HG03060 (cell line): Measurements from ENCODE around the gene GPR149.
A peak's percentile ranks its signal among the peaks of the same experiment; 100 is the strongest.
"Not testable (repeated sequence)": the region's sequence is repeated elsewhere in the genome, so short reads cannot be mapped to it uniquely, and the experiment has no call there.

Source experiments
- ATAC-seq: cut with Tn5 transposase; IDR thresholded peaks from one replicate; pipeline ENCODE4 v1.9.1; 2021; ENCODE audit warnings: low read depth, moderate number of reproducible peaks; ENCODE audit not compliant: unreplicated experiment

GPR149 gene

GRCh38 chr3:154430014-154430413, at the start of gene GPR149:
Gene GPR149 (minus strand): TSS chr3:154430190. CDS start chr3:154429615, 575 bp downstream.
- ATAC-seq = no peak

DNA sequence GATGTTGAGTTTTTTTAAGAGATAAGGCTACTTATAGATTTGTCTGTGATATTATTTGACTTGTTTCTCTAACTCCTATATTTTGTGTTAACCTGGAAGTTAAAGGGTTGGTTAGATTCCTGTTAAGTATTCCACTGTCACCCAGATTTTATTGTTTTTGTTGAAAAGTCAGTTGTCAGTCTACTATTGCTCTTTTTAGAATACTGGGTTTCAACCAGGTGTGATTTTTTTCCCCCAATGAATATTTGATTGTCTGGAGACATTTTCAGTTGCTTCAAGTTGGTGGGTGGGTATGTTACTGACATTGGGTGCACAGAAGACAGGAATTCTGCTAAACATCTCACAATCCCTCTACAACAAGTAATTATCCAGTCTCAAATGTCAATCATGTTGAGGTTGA, 43.8 kb upstream of the GPR149 start:
- no peak for ATAC-seq

DNA sequence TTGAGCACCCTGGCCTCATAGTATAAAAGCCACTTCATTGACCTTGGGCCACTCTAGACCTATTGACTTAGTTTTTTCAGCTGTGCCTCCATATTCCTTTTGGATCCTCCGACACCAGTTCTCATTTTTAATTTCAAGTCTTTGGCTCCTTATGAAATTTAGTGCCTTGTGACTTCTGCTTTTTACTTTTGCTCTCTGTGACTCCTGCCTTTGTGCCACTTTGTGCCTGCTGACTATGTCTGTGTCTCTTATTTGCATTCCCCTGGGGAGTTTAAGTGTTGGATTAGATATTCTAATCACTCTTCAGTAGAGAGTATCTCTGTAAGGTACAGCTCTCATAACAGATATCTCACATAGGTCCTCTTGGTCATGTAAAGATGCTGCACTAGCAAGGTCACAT, 39.6 kb upstream of the GPR149 start:
- no peak for ATAC-seq

- no peak for ATAC-seq
Observed at GRCh38 chr3:154464440-154465190, 34.6 kb upstream of the GPR149 start.

DNA sequence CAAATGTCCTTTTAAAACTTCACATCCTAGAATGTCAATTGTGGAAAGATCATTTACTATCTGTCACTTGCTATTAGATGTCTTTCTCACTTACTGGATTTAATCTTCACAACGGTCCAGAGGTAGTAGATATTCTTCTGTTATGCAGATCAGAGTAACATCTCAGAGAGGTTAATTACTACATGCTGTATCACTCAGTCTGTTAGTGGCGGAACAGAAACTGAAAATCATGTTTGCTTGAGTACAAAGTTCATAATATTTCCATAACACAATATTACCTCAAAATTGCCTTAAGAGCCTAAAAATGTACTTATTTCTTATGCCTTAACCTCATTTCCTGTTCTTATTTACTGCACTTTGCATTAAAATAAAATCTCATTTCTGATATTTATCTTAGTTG, 28.6 kb upstream of the GPR149 start:
- ATAC-seq = no peak

- ATAC-seq = not testable (repeated sequence)
Observed at GRCh38 chr3:154439081-154439480, 9.1 kb upstream of the GPR149 start.

DNA sequence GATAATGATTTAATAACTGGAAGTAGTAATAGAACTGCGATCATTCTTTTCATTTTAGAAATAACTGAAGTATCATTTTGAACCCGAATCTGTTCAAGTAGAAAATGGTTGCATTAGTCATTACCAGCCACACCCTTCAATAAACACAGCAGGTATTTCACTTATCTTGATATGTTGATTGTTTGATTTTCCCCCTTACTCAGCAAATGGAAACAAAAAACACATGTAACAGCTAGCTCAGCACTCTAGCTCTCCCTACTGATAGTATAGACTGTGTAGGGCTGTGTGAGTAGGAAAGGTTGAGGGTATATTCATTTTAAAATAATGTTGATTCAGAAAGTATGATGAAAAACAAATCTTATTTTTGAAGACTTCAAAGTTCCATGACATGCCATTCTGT, 1.1 kb upstream of the GPR149 start:
- ATAC-seq = no peak

DNA sequence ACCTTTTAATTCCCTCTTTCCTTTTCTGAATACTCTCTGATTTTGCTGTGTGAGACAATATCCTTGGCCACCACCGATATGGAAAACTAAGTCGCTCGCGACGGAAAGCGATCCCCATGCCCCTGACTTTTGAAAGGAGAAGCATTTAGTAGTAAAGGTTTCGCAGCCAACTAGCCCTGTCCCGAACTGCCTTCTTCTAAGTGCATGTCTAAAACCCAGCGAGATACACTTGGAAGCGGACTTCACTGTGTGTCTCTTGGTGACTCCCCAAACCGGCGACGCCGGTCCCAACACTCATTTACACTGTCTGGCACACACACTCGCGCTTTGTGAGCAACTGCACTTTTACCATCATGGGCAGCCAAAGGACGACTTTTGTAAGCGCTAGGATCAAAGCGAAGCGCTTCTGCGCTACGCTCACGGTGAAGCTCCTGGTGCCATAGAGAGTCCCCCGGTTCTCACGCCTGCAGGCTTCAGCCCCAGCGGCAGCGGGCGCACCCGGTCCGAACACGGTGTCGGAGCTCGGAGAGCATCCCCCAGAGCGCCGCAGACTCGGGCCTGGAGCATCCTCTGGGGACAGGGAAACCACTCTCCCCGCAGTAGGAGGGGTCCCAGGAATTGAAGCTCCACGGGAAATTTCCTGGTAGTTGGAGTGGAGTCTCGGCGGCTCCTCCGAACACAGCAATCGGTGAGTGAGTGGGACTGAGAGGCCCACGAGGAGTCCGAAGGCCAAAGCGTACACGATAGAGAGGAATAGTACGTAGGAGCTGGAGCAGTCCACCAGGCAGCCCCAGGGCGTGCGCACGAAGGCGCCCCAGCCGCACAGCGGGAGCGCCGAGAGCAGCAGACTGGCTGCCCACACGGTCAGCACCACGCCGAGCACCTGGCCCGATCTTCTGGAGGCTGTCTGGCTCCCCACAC, 1.4 kb downstream of the GPR149 start:
- no peak for ATAC-seq

DNA sequence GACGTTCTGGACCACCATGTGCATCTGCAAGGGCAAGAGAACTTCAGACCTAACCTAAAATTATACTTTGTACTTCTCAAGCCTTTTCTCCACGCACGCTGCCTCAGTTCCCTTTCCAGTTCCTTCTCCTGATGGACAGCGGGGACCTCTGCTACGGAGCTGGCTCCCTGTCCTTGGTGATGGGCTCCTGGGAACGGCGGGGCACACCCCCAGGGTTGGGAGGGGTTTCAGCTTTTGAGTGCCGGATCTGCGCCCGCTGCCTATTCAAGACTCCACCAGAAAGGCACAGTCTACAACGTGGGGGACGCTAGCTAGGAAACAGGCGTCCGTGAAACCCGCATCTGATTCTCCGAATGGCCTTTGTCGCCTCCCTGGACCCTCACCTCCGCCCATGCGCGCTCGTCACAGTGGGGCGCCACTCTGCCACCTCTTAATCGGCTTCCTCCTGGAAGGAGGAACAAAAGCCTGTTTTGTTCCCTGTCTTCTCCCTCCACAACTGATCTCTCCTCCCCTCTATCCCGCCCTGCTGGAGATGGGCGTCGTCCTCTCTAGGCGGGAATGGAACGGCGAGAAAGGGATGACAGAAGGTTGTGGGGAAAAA, 2.2 kb downstream of the GPR149 start:
- ATAC-seq = no peak

DNA sequence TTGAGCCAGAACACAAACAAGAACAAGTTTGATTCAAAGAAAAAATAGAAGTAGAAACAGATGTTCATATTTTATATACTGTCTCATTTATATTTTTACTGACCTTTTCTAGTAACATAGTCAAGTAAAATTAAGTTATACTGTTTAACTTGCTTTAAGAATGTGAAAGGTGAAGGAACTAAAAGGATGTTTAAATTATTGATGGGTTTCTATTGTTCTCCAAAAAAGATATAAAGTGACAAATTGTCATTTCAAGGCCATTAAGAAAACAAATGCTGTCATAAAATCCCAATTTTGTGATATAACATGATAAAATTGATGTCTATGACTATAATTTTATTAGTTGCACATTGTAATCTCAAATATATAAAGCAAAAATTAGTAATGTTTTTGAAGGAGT, 7.3 kb downstream of the GPR149 start:
- ATAC-seq = no peak

- no peak for ATAC-seq
Observed at GRCh38 chr3:154421083-154421482, 8.9 kb downstream of the GPR149 start.

- peak; percentile 97 for ATAC-seq
Observed at GRCh38 chr3:154398084-154398967, 31.7 kb downstream of the GPR149 start.

DNA sequence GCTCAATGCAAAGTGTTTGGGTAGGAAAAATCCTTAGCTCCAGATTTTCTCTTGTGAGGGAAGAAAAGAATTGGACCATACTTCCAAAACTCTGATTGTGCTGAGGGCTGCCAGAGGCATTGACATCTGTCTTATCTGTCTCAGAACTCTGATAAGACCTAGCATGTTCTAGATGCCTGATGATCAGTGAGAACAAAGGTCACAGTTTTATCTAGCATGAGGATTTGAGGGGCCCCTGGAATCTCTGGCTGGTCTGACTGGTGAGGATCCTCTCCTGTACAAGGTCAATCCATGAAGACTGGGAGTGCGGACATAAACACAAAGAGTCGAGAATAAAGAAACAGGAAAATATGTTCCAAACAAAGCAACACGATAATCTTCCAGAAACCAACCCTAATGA, 40.1 kb downstream of the GPR149 start:
- no peak for ATAC-seq

GRCh38 chr3:154384479-154384878, 45.5 kb downstream of the GPR149 start:
- no peak for ATAC-seq

- ATAC-seq = no peak
Observed at GRCh38 chr3:154378311-154378710, 51.7 kb downstream of the GPR149 start.

DNA sequence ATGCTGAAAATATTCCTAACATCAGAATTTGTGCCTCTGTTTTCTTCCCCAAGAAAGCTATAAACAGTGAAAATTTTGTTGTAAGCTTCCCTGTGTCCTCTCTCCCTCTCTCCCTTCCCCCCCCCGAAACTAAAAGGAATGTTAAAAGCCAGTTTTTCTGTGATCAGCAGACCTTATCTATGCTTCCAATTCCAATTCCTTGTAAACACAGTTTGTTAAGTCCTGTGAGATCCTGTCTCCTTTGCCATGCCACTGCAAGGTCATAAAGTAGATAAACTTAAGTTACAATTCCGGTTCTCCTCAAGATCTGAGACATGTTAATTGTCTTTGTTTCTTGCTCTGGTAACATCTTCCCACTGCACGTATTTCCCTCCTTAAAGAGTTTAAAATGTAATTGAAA, 62.8 kb downstream of the GPR149 start:
- ATAC-seq = no peak

DNA sequence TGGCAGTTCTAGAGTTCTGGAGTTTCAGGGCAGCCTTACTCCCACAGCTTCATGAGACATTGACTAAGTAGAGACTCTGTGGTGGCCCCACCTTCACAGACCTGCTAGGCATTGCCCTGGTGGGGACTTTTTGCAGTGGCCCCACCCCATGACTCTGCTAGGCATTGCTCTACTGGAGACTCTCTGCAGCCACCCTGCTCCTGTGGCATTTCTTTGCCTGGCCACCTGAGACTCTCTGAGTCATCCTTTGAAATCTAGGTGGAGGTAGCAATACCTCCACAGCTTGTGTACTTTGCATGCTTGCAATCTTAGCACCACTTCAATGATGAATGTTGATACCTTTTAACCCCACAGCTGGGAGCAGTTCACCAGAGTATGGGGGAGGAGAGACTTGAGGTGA, 65.1 kb downstream of the GPR149 start:
- ATAC-seq = no peak

DNA sequence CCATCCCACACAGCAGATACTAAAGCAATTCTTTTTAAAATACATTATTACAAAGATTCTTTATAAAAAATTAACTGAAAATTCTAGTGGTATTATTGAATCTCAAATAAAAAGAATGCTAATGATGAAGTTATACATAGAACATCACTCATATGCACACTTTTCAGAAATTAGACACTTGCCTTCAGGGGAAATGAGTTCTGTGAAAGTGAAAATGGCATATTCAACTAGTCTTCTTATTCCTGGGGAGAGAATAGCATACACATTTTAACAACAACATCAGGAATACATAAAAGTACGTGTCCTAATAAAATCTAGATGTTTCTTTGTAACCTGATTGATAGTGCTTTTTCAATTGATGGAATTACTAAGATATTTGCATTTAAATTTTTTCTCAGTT, 68.9 kb downstream of the GPR149 start:
- no peak for ATAC-seq

GRCh38 chr3:154356009-154356408, 74.0 kb downstream of the GPR149 start:
- no peak for ATAC-seq

- ATAC-seq = no peak
Observed at GRCh38 chr3:154349223-154349622, 80.8 kb downstream of the GPR149 start.
